ENCODE results near the gene APRT. TPM values are rescaled to one million over a fixed set of nuclear protein-coding genes. Genes with fewer than 3 reads are reported as not detected.

APRT gene
- total and polyA plus RNA-seq, 9 of the 15 experiments (the other 6 are each of a cell fraction or from before 2014, with no cell fraction given), result 41.7 to 409 (median 146) TPM

GRCh38 chr16:88831838-88832237 is 20.1 kb upstream of the APRT start (continued):
- TF ChIP-seq C11orf30 (IDR thresholded peaks at IDR 0.05; ENCODE audit: low read depth) (no peak), ZKSCAN1 (IDR thresholded peaks at IDR 0.05; ENCODE audit: low read depth, low read length) (no peak)

DNA sequence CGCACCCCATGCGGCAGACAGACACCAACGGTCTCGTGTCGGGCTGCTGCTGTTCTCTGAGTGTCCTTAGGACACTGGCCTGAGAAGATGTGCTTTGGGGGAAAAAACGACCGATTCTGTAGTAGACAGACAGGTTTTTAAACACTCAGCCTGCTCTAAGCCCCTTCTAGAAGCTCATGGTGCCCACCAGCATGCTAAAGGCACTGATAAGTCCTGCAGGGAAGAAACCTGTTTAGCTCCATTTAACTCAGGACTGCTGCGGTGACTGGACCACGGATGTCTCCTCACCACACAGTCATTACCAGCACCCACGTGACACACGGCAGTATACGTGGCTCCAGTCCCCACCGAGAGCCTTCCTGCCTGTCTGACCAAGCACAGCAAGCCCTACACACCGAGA is 19.1 kb upstream of the APRT start:
- Histone ChIP-seq H3K27me3 (ENCODE audit: control insufficient read depth in 2 of 2, insufficient read depth in 2 of 2, low read length in 2 of 2) (no peaks in the 10 kb centered on the region), H3K4me3 (no peak overlapping the region), H3K9me1 (ENCODE audit: control insufficient read depth, insufficient read depth, low read length) (no peaks in the 10 kb centered on the region), H4K20me1 (replicated peaks; ENCODE audit: control insufficient read depth, insufficient read depth, low read length) (no peaks in the 10 kb centered on the region; the same call in 1 of the 2 replicates), H3K9ac (ENCODE audit: insufficient read depth in 1 of 2, low read depth in 2 of 2, low read length in 2 of 2) (no peak overlapping the region), H2AFZ (ENCODE audit: low read depth, low read length) (no peak overlapping the region), H3K9me3 (replicated peaks; ENCODE audit: control insufficient read depth, insufficient read depth, low read depth, low read length) (no peaks in the 10 kb centered on the region), H3K4me2 (ENCODE audit: insufficient read depth, low read length) (no peak overlapping the region), H3K79me2 (ENCODE audit: control insufficient read depth, insufficient read depth, low read length) (no peaks in the 10 kb centered on the region), H3K36me3 (ENCODE audit: control insufficient read depth, insufficient read depth, low read length) (no peaks in the 10 kb centered on the region), H3K4me1 (replicated peaks in 1 of 2; ENCODE audit: control insufficient read depth in 2 of 2, insufficient read depth in 2 of 2, low read length in 2 of 2) (peaks cover 0 to 46% of the 10 kb centered on the region in 2 experiments; a peak in 2 of 5 replicates), H3K27ac (ENCODE audit: extremely low read depth, low read depth, low read length) (no peak overlapping the region)
- ATAC-seq (no peak), DNase-seq (ENCODE audit: extremely low read depth in 1 of 4, low spot score in 3 of 4) (no peak), FAIRE-seq (no peak)
- no TSS peak for BruUV-seq (replicated peaks)
- CTCF ChIA-PET (ENCODE audit: low intra/inter-chr PET ratio), result no interaction called here
- in situ Hi-C loops (cut with MboI) (no loop called here), intact Hi-C loops (cut with micrococcal nuclease) (no loop called here)
- POLR2A ChIA-PET, result interaction anchor here (1.5 kb wide), 1 partner anchor 10 kb away, joined by 6 read pairs; no protein-coding TSS in a partner anchor
- 58% methylated on average over 14 of the region's 14 CpGs for WGBS (ENCODE audit: insufficient coverage, low coverage, missing lambda C conversion rate)
- peak; percentile 98 for TF ChIP-seq ZNF239 (CRISPR knock-in tag; IDR thresholded peaks at IDR 0.05)
- no peak for TF ChIP-seq ARID1B (IDR thresholded peaks at IDR 0.05)
- TF ChIP-seq, protein P1, sequence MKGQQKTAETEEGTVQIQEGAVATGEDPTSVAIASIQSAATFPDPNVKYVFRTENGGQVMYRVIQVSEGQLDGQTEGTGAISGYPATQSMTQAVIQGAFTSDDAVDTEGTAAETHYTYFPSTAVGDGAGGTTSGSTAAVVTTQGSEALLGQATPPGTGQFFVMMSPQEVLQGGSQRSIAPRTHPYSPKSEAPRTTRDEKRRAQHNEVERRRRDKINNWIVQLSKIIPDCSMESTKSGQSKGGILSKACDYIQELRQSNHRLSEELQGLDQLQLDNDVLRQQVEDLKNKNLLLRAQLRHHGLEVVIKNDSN (CRISPR knock-in tag; IDR thresholded peaks at IDR 0.05), result peak; percentile 57
- TF ChIP-seq RAD51 (IDR thresholded peaks at IDR 0.05; ENCODE audit: borderline replicate concordance, low read depth), result 0 out of 2 replicates have a peak, but pooled peaks have one; percentile 13
- TF ChIP-seq BCOR (IDR thresholded peaks at IDR 0.05), result 0 out of 2 replicates have a peak, but pooled peaks have one; percentile 21
